ENCODE measurements around the gene AIFM3.

The AIFM3 gene

DNA sequence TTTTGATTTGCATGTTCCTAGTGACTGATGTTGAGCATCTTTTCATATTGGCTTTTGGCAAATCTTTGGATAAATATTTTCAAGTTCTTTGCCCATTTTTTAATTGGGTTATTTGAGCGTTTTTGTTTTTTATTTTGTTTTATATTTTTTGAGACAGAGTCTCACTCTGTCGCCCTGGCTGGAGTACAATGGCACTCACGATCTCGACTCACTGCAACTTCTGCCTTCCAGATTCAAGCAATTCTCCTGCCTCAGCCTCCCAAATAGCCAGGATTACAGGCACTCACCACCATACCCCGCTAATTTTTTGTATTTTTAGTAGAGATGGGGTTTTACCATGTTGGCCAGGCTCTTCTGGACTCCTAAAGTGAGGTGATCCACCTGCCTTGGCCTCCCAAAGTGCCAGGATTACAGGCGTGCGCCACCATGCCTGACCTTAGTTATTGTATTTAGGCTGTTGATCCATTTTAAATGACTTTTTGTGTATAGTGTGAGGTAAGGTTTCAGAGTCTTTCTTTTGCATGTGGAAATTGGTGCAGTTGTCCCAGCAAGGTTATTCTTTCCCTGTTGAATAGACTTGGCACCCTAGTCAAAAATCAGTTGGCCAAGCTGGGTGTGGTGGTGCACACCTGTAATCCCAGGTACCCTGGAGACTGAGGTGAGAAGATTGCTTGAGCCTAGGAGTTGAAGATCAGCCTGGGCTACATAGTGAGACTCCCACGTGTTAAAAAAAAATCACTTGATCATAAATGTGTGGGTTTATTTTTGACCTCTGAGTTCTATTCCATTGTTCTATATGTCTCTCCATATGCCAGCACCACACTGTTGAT is 23.7 kb upstream of the AIFM3 start:
- no peak for ATAC-seq (ENCODE audit: insufficient read depth, low read depth)

DNA sequence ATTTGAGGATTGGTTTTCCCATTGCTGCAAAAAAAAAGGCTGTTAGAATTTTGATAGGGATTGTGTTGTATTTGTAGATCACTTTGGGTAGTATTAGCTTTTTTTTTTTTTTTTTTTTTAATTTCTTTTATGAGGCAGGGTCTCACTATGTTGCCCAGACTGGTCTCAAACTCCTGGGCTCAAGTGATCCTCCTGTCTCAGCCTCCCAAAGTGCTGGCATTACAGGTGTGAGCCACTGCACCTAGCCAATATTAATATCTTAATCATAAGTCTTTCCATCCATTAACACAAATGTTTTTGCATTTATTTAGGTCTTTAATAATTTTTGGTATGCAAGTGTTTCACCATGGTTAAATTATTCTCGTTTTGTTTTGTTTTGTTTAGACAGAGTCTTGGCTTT is 23.0 kb upstream of the AIFM3 start:
- Histone ChIP-seq H3K27me3 (ENCODE audit: insufficient read depth, low read length, poor library complexity) (no peaks in the 10 kb centered on the region), H4K20me1 (ENCODE audit: insufficient read depth, low read length) (peaks cover 93% of the 10 kb centered on the region), H3K79me2 (ENCODE audit: insufficient read depth, low read length) (peaks cover 97% of the 10 kb centered on the region), H3K9me3 (ENCODE audit: insufficient read depth, low read length, severe bottlenecking) (no peaks in the 10 kb centered on the region), H2AFZ (ENCODE audit: low read depth, low read length) (no peak overlapping the region), H3K4me2 (ENCODE audit: insufficient read depth, low read length) (no peak overlapping the region), H3K4me1 (ENCODE audit: insufficient read depth, low read length) (no peaks in the 10 kb centered on the region), H3K27ac (ENCODE audit: low read length) (no peak overlapping the region), H3K4me3 (ENCODE audit: low read depth in 1 of 2, low read length in 2 of 2) (no peak overlapping the region), H3K36me3 (ENCODE audit: insufficient read depth, low read length) (peaks cover 79% of the 10 kb centered on the region), H3K9ac (ENCODE audit: low read depth, low read length) (no peak overlapping the region)
- no peak for DNase-seq
- no peak for ATAC-seq (ENCODE audit: insufficient read depth, low read depth)
- TF ChIP-seq CTCF (IDR thresholded peaks at IDR 0.05; ENCODE audit: borderline replicate concordance, extremely low read depth, low read length, poor library complexity, severe bottlenecking) (no peak), EZH2 (IDR thresholded peaks at IDR 0.05; ENCODE audit: borderline replicate concordance, low read depth, low read length, severe bottlenecking) (no peak)

More for the DNA sequence above, 23.7 kb upstream of the AIFM3 start:
- no peak for TF ChIP-seq EZH2 (IDR thresholded peaks at IDR 0.05; ENCODE audit: borderline replicate concordance, low read depth, low read length, severe bottlenecking)
- TF ChIP-seq CTCF (IDR thresholded peaks at IDR 0.05; ENCODE audit: borderline replicate concordance, extremely low read depth, low read length, poor library complexity, severe bottlenecking): no peak
- no peaks in the 10 kb centered on the region for H3K27me3 ChIP-seq (ENCODE audit: insufficient read depth, low read length, poor library complexity)
- H3K4me3 ChIP-seq (ENCODE audit: low read depth in 1 of 2, low read length in 2 of 2): no peak overlapping the region
- H3K9ac ChIP-seq (ENCODE audit: low read depth, low read length): no peak overlapping the region
- H3K36me3 ChIP-seq (ENCODE audit: insufficient read depth, low read length): peaks cover 79% of the 10 kb centered on the region
- H2AFZ ChIP-seq (ENCODE audit: low read depth, low read length): no peak overlapping the region
- no peak overlapping the region for H3K4me2 ChIP-seq (ENCODE audit: insufficient read depth, low read length)
- H3K27ac ChIP-seq (ENCODE audit: low read length): no peak overlapping the region
- peaks cover 91% of the 10 kb centered on the region for H4K20me1 ChIP-seq (ENCODE audit: insufficient read depth, low read length)
- no peaks in the 10 kb centered on the region; the same call in 1 of the 2 replicates for H3K4me1 ChIP-seq (ENCODE audit: insufficient read depth, low read length)
- peaks cover 97% of the 10 kb centered on the region for H3K79me2 ChIP-seq (ENCODE audit: insufficient read depth, low read length)
- no peak for DNase-seq
- no peaks in the 10 kb centered on the region for H3K9me3 ChIP-seq (ENCODE audit: insufficient read depth, low read length, severe bottlenecking)

DNA sequence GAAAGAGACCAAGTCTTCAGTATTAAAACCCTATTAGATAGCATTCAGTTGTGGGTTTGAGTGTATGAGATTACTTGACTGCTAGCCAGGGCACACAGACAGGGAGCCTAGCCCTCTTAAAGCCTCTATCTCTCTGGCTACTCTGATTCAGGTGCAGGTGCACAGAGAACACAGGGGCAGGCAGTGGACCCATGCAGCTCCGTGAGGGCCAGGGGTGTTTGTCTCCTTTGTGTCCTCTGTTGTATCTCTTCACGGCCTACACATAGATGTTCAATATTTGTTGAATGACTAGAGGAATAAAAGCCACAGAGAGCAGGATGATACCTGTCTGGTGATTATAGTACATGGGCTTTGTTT is 21.5 kb upstream of the AIFM3 start:
- no peak overlapping the region for H3K4me2 ChIP-seq (ENCODE audit: insufficient read depth, low read length)
- no peaks in the 10 kb centered on the region for H3K9me3 ChIP-seq (ENCODE audit: insufficient read depth, low read length, severe bottlenecking)
- no peak overlapping the region for H3K27ac ChIP-seq (ENCODE audit: low read length)
- no peaks in the 10 kb centered on the region for H3K27me3 ChIP-seq (ENCODE audit: insufficient read depth, low read length, poor library complexity)
- no peaks in the 10 kb centered on the region for H3K4me1 ChIP-seq (ENCODE audit: insufficient read depth, low read length)
- H2AFZ ChIP-seq (ENCODE audit: low read depth, low read length): no peak overlapping the region
- H3K9ac ChIP-seq (ENCODE audit: low read depth, low read length): no peak overlapping the region
- no peak for TF ChIP-seq CTCF (IDR thresholded peaks at IDR 0.05; ENCODE audit: borderline replicate concordance, extremely low read depth, low read length, poor library complexity, severe bottlenecking)
- TF ChIP-seq EZH2 (IDR thresholded peaks at IDR 0.05; ENCODE audit: borderline replicate concordance, low read depth, low read length, severe bottlenecking): no peak
- peaks cover 97% of the 10 kb centered on the region for H3K79me2 ChIP-seq (ENCODE audit: insufficient read depth, low read length)
- H4K20me1 ChIP-seq (ENCODE audit: insufficient read depth, low read length): peaks cover 94% of the 10 kb centered on the region
- no peak for DNase-seq
- peaks cover 81% of the 10 kb centered on the region for H3K36me3 ChIP-seq (ENCODE audit: insufficient read depth, low read length)
- no peak for ATAC-seq (ENCODE audit: insufficient read depth, low read depth)
- no peak overlapping the region for H3K4me3 ChIP-seq (ENCODE audit: low read depth in 1 of 2, low read length in 2 of 2)
